Measurements from ENCODE around the gene SBF2.

SBF2 gene

GRCh38 chr11:10293423-10294289 lies at the start of gene SBF2:
Gene SBF2 (minus strand): TSS chr11:10294219. CDS start chr11:10294069, 150 bp downstream.
- DNase-seq (ENCODE audit: low read depth in 2 of 2, low spot score in 1 of 2), result peak; percentile 56 to 59

DNA sequence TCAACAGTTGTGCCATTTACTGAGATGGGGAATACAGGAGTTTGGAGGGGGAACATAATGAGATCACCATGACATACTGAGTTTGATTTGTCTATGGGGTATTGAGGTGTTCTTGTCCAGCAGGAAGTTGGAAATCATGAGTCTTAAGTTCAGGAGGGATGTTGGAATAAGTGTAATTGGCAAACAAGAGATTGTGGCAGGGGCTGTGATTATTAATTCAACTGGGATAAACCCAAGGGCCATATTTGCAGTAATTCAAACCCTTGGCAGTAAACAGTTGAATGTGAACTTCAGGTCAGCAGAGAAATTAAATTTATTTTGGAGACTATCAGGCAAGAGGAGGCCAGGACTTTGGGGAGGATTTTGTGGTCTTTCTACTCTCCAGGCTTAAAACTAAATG lies 44.3 kb upstream of the SBF2 start:
- DNase-seq (ENCODE audit: low read depth in 2 of 2, low spot score in 1 of 2), result no peak

- DNase-seq (ENCODE audit: low read depth in 2 of 2, low spot score in 1 of 2), result no peak
Observed at GRCh38 chr11:10333490-10333889, 39.5 kb upstream of the SBF2 start.

- no peak for DNase-seq (ENCODE audit: low read depth in 2 of 2, low spot score in 1 of 2)
Observed at GRCh38 chr11:10331548-10332289, 37.7 kb upstream of the SBF2 start.

DNA sequence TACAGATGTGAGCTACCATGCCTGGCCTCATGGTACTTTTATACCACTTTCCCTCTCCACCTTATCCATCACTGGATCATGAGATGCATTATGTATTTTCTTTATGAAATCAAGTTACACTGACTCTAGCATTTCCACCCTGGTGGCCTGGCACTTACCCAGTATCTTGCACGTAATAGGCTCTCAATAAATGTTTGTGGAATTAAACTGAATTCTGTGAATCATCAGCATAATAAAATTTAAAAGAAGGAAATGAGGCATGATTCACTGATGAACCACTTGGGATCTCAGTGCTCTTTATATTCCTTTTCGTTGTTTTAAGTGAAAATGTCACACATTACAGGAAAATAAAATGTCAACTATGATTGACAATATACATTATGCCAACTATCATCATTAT lies 35.9 kb upstream of the SBF2 start:
- no peak for DNase-seq (ENCODE audit: low read depth in 2 of 2, low spot score in 1 of 2)

GRCh38 chr11:10329356-10329755 lies 35.3 kb upstream of the SBF2 start:
- no peak for DNase-seq (ENCODE audit: low read depth in 2 of 2, low spot score in 1 of 2)

DNA sequence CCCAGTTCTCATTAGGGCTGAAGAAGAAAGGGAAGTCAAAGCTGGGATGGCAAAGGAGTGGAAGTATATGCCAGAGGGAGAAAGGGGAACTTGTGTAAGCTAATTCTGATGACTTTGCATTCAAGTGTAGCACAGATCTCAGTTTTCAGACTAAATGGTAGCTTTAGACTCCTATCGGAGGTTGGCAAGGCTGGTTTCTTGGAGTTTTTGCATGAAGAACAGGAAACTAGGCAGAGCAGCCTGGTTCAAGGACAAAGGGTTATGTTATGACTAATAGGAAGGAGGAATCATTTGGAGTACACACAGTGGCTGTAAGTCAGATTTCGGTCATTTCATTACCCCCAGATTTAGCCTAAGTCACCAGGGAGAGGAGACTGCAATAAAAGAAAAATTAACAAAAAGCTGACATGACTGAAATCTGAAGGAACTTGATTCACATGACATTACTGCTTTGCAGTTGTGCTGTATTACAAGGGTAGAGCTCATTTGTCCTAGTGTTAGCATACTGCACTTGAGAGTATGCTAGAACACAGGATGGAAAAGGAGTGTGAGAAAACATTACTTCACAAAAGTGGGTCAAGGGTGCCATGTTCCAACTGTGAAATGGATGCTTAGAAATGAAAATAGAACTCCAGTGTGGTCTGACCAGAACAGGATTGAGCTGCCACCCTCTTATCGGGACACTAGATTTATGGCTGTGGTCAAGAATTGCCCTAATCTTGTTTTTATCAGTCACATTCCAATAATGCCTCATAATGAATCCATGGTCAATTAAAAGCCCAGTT lies 34.5 kb upstream of the SBF2 start:
- no peak for DNase-seq (ENCODE audit: low read depth in 2 of 2, low spot score in 1 of 2)

DNA sequence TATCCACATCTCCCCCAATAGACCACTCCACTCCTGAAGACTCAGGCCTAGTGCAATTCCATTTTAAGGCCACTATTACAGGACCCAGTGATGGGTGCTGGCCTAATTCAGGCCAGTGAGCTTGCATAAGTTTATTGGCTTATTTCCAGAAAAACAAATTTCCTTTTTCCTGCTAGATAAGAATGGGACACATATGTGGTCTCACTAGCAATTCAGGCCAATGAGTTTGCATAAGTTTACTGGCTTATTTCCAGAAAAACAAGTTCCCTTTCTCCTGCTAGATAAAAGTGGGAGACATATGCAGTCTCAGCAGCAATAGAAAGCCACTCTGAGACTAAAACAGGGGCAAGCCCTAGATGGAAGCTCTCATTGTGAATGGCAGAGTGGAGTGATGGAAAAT lies 33.2 kb upstream of the SBF2 start:
- DNase-seq (ENCODE audit: low read depth in 2 of 2, low spot score in 1 of 2), result no peak

DNA sequence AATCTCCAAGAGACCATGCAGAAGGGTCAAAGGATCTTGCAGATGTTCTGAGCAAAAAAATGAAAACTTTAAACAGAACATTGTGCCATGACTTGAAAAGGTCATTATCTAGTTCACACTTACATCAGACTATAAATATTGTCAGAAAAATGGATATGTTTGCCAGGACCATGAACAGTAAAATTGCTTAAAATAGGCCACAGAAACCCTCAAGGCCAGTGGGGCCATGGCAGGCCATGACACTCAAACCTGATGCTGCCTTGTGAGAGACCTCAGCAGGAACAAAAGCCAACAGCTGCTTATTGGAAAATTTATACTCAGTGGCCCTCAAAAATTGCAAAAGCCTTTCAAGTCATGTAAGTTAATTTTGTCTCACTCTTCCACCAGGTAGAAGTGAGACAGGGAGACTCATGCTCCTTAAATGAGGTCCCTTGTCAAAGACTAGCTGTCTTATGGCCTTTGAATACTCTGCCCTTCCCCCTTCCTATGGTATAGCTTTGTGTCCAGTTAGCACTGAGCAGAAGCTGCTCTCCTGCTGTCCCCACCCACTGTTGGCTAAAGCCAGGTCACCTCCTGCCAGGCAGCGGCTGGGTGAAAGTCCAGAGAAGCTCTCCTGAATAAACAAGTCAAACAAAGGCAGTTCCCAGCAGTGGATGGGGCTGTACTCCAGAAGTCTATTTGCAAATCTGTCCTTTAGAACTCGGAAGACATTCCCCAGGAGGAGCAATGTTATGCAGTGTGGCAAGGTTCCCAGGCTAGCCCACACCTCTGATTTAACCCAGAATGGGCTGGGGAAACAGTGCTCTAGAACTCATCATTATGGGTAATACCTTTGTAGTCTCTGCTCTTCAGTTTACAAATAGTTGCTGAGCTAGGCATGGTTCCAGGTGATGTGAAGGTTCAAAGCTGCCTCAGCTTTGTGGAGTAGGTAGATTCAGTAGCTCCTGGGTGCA lies 32.3 kb upstream of the SBF2 start:
- no peak for DNase-seq (ENCODE audit: low read depth in 2 of 2, low spot score in 1 of 2)

- no peak for DNase-seq (ENCODE audit: low read depth in 2 of 2, low spot score in 1 of 2)
Observed at GRCh38 chr11:10325277-10326011, 31.4 kb upstream of the SBF2 start.

DNA sequence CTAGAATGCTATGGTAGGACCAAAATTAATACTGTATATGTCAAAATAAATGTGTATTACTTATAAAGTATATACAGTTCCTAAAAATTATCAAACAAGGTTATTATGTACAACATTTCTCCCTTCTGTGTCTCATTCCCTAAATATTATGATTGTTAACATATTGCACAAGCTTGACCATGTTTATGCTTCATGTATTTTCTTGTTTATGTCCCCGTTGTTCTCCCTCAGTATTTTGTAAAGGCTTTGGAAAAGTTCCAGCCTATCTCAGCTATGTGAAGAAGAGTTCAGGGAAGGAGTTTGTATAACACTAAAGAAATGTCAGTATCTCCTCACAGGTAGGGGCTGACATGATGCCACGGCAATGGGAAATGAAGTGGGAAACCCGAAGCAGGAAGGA lies 30.5 kb upstream of the SBF2 start:
- DNase-seq (ENCODE audit: low read depth in 2 of 2, low spot score in 1 of 2), result no peak

- no peak for DNase-seq (ENCODE audit: low read depth in 2 of 2, low spot score in 1 of 2)
Observed at GRCh38 chr11:10323793-10324170, 29.8 kb upstream of the SBF2 start.

DNA sequence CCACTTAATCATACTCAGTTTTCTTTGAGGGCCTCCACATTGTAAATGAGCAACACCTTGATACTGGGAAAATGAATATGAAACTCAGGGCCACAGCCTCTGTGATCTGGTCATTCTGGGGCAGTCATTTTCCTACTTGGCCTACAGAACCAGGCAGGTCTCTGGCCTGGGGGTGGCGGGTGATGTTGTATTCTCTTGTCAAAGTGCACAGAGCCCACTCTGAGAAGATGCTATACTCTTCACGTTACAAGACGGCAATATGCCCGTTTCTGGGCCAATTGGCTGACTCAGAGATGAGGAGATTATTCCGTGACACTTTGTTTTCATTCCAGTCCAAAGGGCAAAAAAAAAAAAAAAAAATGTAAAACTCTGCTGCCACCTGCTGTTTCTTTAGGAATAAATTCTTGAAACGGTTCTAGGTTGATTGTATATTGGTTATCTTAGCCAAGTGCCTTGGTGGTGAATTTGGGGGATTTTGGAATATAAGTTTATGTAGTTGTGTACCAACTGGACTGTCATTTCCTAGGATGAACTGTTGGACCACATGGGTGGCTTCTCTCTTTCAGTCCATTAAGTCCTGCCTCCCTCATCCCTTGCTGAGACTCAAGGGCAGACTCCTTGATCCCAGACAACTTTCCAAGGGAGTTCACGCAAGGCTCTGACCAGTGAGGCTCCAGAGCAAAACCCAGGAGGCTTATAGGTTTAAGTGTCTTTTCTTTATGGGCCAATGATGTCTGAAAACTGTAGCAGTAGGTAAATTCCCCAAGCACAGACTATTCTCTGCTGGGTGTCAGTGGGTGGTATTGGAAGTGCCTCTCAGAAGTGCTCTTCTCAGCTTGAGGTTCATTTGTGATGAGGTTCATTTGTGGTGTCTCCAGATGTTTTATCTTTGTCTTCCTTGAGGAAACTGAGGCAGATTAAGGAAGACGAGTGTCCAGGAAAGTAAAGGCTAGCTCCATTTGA lies 29.1 kb upstream of the SBF2 start:
- DNase-seq (ENCODE audit: low read depth in 2 of 2, low spot score in 1 of 2), result no peak

DNA sequence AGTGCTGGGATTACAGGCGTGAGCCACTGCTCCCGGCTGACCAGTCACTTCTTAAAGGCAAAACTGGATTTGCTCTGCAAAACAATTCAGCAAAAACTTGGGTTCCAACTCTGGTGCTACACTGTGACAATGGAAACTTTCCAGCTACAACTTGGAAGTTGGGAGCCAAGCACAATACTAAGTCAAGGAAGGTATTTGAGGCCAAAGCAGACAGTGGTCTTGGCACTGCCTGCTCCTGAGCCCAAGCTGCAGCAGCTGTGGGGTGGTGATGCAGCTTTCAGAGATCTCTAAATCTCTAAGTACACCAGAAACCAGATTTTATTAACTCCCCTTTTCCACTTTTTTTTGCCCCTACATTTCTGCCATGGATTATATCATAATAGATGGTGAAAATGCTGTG lies 28.4 kb upstream of the SBF2 start:
- DNase-seq (ENCODE audit: low read depth in 2 of 2, low spot score in 1 of 2), result no peak

DNA sequence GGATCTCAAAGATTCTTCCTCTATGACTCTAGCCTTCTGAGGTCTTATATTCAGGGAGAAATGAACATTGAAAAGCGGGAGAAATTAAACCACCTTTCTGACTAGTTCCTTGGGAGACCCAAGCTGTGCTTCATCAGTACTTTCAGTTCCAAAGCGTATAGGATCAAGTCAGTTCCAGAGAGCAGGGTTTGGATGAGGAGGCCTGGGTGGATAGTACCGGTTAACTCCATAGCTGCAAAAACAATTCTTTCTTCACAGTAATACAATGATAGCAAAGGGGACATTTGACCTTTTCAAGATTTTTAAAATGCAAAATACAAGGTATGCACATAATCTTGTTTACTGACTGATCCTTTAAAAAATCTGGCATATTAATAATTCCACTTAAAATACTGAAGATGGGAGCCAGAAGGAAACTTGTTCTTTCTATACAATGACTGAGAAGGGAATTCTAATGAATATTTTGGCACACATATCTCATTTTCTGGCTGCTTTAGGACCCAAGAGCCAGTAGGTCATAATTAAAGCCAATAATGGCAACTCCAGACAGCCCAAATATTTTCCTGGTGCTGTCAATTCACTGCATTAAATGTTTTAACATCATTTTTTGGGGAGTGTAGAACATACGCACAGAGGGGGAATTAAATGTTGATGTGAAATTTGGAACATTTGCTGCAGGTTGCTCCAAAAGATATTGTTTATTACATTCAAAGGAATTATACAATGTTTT lies 26.9 kb upstream of the SBF2 start:
- DNase-seq (ENCODE audit: low read depth in 2 of 2, low spot score in 1 of 2), result no peak

- no peak for DNase-seq (ENCODE audit: low read depth in 2 of 2, low spot score in 1 of 2)
Observed at GRCh38 chr11:10319702-10320558, 25.9 kb upstream of the SBF2 start.

DNA sequence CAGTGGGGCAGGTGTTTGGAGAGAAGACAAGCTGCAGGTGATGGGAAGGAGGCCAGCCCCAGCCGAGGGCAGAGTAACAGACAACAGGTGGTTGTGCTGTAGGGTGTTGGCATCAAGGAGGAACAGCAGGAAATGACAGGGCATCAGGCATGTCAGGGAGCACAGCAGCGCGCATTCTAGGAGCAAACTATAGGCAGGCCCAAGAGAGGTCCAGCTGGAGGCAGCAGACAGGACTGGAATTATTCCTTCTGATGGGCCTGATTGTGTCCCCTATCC lies 24.4 kb upstream of the SBF2 start:
- no peak for DNase-seq (ENCODE audit: low read depth in 2 of 2, low spot score in 1 of 2)

Data from stimulated activated CD8-positive, alpha-beta memory T cell treated with anti-CD3 and anti-CD28 coated beads, Interleukin-4, amount 100 ng/mL, for 4 hours (primary cell).